GM21367 (cell line): Measurements from ENCODE around the gene LGALS8.
"Not testable (repeated sequence)": the region's sequence is repeated elsewhere in the genome, so short reads cannot be mapped to it uniquely, and the experiment has no call there.

Experiments used
- ATAC-seq: cut with Tn5 transposase; IDR thresholded peaks from one replicate; pipeline ENCODE4 v1.9.1; 2021; ENCODE audit not compliant: unreplicated experiment

LGALS8 gene

DNA sequence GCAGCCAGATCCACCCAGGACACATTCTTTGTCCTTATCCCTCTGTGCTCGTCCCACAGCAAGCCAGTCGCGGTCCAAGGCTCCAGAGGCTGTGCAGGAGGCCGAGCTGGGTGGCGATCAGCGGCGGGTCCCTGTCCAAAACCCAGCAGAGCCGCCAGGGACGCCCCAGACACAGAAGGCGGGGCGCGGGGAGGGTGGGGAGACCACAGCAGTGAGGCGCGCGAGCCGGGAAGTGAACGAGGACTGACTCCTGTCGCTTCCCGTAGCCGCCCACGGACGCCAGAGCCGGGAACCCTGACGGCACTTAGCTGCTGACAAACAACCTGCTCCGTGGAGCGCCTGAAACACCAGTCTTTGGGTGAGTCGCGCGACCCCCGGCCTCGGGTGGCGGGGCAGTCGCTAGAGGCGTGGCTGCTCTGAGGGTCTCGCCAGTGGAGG lies at the start of gene LGALS8:
LGALS8 (plus strand) TSS at position 279 of the 438 bp plus-strand sequence. CDS start 2,089 bp downstream, outside the sequence.
- ATAC-seq = peak; percentile 62

GRCh38 chr1:236476019-236476418 lies 47.8 kb upstream of the LGALS8 start:
- ATAC-seq = no peak

GRCh38 chr1:236480758-236481436 lies 42.9 kb upstream of the LGALS8 start:
- ATAC-seq = no peak

DNA sequence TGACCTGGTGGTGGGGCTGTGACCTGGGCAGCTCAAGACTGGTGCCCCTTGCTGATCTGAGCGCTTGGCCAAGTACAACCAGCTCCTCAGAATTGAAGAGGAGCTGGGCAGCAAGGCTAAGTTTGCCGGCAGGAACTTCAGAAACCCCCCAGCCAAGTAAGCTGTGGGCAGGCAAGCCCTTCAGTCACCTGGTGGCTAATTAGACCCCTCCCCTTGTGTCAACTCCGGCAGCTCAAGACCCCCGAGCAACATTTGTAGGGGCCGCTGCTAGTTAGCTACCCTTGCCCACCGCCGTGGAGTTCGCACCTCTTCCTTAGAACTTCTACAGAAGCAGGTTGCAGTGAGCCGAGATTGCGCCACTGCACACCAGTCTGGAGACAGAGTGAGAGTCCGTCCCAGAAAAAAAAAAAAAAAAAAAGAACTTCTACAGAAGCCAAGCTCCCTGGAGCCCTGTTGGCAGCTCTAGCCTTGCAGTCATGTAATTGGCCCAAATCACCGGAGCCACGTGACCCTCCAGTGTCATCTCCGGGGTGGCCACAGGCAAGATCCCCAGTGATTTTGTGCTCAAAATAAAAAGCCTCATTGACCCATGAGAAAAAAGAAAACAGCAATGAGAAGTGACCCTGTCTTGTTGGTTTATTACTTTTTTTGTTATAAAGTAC lies 39.3 kb upstream of the LGALS8 start:
- ATAC-seq = no peak

- no peak for ATAC-seq
These were observed 37.3 kb upstream of the LGALS8 start for GRCh38 chr1:236486356-236487002.

DNA sequence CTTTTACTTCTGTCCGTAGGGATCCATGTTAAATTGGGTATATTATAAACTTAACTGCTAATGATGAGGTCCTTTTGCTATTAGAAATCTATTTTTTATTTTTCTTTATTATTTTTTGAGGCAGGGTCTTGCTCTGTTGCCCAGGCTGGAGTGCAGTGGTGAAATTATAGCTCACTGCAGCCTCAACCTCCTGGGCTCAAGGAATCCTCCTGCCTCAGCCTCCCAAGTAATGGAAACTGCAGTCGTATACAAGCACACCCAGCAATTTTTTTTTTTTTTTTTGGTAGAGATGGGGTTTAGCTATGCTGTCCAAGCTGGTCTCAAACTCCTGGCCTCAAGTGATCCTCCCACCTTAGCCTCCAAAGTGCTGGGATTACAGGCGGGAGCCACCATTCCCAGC lies 34.6 kb upstream of the LGALS8 start:
- ATAC-seq = not testable (repeated sequence)

DNA sequence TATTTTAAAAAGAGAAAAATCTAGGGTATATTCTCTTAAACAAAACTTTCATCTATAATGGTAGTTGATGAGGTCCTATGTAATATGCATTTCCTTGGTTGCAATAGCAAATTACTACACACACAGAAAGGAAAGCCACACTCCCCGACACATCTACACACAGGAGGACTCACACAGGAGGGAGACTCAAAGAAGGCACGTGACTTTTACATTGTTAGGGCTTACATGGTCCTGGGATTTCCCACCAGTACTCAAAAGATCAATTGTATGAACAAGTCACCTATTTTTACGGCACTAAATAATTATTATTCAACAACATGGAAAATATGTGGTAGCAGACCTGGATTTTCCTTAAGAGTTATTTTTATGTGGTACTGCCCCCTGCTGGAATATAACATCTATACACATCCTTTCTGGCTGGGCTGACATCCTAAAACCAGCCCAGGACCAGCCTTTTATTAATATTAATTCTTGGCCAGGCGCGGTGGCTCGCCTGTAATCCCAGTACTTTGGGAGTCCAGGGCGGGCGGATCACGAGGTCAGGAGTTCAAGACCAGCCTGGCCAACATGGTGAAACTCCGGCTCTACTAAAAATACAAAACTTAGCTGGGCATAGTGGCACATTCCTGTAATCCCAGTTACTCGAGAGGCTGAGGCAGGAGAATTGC lies 33.9 kb upstream of the LGALS8 start:
- no peak for ATAC-seq

GRCh38 chr1:236491469-236492136 lies 32.2 kb upstream of the LGALS8 start:
- ATAC-seq = no peak

DNA sequence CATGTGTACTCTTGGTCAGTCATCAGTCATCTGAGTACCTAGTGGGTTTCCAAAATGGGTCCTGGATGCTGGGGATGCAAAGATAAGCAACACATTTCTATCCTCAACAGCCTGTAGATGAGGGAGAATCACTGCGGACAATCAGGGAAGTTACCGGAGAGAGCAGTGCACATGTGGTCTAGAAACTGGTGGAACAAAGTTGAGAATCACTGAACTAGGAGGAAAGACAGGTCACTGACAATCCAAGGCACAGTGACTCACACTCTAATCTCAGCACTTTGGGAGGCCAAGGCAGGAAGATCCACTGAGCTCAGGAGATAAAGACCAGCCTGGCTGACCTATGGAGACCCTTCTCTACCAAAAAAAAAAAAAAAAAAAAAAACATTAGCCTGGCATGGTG lies 31.4 kb upstream of the LGALS8 start:
- ATAC-seq = no peak

- ATAC-seq = no peak
These were observed 29.7 kb upstream of the LGALS8 start for GRCh38 chr1:236494082-236494481.

- ATAC-seq = no peak
These were observed 29.0 kb upstream of the LGALS8 start for GRCh38 chr1:236494586-236495466.

- ATAC-seq = no peak
These were observed 28.2 kb upstream of the LGALS8 start for GRCh38 chr1:236495467-236496112.

DNA sequence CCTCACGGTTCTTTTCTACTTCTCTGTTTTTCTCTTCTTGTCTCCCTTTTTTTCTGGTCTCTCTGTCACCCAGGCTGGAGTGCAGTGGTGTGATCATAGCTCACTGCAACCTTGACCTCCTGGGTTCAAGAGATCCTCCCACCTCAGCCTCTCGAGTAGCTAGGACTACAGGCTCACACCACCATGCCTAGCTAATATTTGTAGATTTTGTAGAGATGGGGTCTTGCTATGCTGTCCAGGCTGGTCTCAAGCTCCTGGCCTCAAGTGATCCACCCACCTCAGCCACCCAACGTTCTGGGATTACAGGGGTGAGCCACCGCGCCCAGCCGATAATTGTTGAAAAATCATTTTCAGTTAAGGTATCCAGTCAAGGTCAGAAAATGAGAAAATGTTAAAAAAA lies 25.9 kb upstream of the LGALS8 start:
- ATAC-seq = no peak

DNA sequence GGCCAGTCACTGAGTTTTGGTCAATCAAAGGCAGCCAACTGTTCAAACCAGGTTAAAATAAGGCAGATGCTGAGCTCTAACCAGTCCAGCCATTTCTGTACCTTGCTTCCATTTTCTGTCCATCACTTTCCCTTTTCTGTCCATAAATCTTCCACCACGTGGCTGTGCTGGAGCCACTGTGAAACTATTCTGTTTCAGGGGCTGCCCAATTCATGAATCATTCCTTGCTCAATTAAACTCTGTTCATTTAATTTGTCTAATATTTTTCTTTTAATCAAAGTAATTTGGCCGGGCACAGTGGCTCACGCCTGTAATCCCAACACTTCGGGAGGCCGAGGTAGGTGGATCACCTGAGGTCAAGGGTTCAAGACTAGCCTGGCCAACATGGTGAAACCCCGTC lies 22.7 kb upstream of the LGALS8 start:
- ATAC-seq = no peak

GRCh38 chr1:236502579-236502971 lies 21.2 kb upstream of the LGALS8 start:
- no peak for ATAC-seq

DNA sequence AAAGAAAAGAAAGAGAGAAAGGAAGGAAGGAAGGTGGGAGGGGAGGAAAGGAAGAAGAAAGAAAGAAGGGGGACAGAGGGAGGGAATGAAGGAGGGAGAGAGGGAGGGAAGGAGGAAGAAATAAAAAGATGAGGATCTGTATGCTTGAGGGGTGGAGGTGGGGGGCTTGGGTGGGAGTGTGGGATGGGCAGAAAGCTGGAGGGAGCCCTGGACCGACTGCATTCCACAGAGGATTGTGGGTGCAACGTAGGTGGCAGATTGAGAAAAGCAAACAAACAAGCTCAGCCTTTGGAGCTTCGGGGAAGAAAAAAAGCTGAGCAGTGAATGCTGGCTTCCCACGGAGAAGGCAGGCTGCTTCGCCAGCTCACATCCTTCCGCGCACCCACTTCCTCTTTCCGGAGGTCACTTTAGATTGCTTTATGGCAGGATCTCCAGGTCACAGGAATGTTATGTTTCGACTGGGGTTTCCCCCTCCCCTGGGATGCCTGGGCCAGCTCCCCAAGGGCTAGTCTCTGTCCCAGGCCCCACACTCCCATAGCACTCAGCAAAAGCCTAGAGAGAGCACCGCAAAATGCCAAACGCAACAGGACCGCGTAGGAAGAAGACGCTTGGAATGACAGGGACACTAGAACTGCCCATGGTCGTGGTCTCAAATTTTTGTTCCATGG lies 20.7 kb upstream of the LGALS8 start:
- no peak for ATAC-seq

DNA sequence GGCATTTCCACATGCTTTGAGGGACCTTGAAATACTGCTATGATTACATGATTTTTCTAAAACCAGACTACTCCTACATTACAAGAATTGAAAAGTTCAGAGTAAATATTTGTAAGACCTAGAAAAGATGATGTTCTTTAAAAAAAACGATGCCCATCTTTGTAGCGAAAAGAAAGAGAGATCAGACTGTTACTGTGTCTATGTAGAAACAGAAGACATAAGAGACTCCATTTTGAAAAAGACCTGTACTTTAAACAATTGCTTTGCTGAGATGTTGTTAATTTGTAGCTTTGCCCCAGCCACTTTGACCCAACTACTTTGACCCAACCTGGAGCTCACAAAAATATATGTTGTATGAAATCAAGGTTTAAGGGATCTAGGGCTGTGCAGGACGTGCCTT lies 19.4 kb upstream of the LGALS8 start:
- ATAC-seq = not testable (repeated sequence)

- ATAC-seq = no peak
These were observed 16.6 kb upstream of the LGALS8 start for GRCh38 chr1:236507022-236507700.
